Measurements from ENCODE around the gene RHO.

DNA sequence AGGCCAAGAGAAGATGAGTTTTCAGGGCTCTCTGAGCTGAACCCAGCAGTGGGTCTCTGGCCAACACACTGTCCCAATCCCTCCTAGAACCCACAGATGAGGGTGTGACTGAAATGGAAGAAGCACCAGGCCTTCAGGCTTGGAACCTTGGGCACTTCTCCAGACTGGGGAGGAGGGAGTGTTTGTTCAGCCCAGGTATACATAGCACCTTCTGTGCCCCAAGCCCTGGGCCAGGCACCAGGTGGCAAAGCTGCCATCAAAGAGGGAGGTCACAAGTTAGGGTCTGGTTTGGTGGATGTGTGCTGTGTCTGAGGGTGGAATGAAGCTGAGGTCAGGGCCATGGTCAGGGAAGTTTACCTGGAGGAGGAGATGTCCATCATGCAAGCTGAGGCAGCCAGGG lies 15.8 kb upstream of the RHO start:
- TF ChIP-seq POLR2AphosphoS5 (IDR thresholded peaks at IDR 0.05; ENCODE audit: low read length) = no peak
- TF ChIP-seq, protein P1, sequence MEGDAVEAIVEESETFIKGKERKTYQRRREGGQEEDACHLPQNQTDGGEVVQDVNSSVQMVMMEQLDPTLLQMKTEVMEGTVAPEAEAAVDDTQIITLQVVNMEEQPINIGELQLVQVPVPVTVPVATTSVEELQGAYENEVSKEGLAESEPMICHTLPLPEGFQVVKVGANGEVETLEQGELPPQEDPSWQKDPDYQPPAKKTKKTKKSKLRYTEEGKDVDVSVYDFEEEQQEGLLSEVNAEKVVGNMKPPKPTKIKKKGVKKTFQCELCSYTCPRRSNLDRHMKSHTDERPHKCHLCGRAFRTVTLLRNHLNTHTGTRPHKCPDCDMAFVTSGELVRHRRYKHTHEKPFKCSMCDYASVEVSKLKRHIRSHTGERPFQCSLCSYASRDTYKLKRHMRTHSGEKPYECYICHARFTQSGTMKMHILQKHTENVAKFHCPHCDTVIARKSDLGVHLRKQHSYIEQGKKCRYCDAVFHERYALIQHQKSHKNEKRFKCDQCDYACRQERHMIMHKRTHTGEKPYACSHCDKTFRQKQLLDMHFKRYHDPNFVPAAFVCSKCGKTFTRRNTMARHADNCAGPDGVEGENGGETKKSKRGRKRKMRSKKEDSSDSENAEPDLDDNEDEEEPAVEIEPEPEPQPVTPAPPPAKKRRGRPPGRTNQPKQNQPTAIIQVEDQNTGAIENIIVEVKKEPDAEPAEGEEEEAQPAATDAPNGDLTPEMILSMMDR (IDR thresholded peaks at IDR 0.05 in 2 of 3, conservative IDR thresholded peaks at IDR 0.05 in 1 of 3; ENCODE audit: control insufficient read depth in 2 of 3, extremely low read depth in 1 of 3, insufficient read depth in 1 of 3, low read depth in 3 of 3, low read length in 3 of 3) = no peak
- no peak for TF ChIP-seq TCF7 (IDR thresholded peaks at IDR 0.05; ENCODE audit: borderline replicate concordance)
- TF ChIP-seq, protein P2, sequence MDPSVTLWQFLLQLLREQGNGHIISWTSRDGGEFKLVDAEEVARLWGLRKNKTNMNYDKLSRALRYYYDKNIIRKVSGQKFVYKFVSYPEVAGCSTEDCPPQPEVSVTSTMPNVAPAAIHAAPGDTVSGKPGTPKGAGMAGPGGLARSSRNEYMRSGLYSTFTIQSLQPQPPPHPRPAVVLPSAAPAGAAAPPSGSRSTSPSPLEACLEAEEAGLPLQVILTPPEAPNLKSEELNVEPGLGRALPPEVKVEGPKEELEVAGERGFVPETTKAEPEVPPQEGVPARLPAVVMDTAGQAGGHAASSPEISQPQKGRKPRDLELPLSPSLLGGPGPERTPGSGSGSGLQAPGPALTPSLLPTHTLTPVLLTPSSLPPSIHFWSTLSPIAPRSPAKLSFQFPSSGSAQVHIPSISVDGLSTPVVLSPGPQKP (IDR thresholded peaks at IDR 0.05; ENCODE audit: low read depth, low read length) = no peak
- TF ChIP-seq EZH2 (IDR thresholded peaks at IDR 0.05; ENCODE audit: borderline replicate concordance, control insufficient read depth, low read depth, low read length) = no peak
- TF ChIP-seq FOXK2 (IDR thresholded peaks at IDR 0.05) = no peak
- no peak for TF ChIP-seq JUND (IDR thresholded peaks at IDR 0.05; ENCODE audit: low read depth, low read length)
- TF ChIP-seq, protein P3, sequence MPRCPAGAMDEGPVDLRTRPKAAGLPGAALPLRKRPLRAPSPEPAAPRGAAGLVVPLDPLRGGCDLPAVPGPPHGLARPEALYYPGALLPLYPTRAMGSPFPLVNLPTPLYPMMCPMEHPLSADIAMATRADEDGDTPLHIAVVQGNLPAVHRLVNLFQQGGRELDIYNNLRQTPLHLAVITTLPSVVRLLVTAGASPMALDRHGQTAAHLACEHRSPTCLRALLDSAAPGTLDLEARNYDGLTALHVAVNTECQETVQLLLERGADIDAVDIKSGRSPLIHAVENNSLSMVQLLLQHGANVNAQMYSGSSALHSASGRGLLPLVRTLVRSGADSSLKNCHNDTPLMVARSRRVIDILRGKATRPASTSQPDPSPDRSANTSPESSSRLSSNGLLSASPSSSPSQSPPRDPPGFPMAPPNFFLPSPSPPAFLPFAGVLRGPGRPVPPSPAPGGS (IDR thresholded peaks at IDR 0.05; ENCODE audit: borderline replicate concordance, insufficient read depth, low read depth, low read length, poor library complexity, severe bottlenecking) = no peak
- TF ChIP-seq NFYA (IDR thresholded peaks at IDR 0.05; ENCODE audit: borderline replicate concordance, low read depth, low read length) = no peak
- no peak for TF ChIP-seq SUZ12 (IDR thresholded peaks at IDR 0.05; ENCODE audit: unreplicated experiment)
- no peak for TF ChIP-seq MYC (IDR thresholded peaks at IDR 0.05; ENCODE audit: insufficient read depth, insufficient read length, insufficient replicate concordance, low read length, severe bottlenecking)

Data from GM12878 (cell line).